Esophagus muscularis mucosa (tissue), 4 donors: ENCODE data around the gene HOXA7.

ENCODE experiments used
- EP300 ChIP-seq: sonication (generic); formaldehyde crosslinking; IDR thresholded peaks from one replicate; pipeline ENCODE4 v1.6.1; 2017; ENCODE audit warnings: antibody characterized with exemption
- POLR2A ChIP-seq: fragments of 450-650 bp; IDR thresholded peaks from one replicate; pipeline ENCODE4 v1.6.1; 2017; ENCODE audit warnings: antibody characterized with exemption, moderate library complexity, mild to moderate bottlenecking, low read depth
- TF ChIP-seq, protein P1 (sequence below), 3 experiments: fragments of 200-600 bp in 2 of 3; fragments of 450-650 bp in 1 of 3; sonication (generic) in 2 of 3; IDR thresholded peaks; one replicate each; pipeline ENCODE4 v1.5.1; 2017 to 2019; ENCODE audit warnings: antibody characterized with exemption in 3 of 3, mild to moderate bottlenecking in 2 of 3, moderate library complexity in 1 of 3

DNA sequence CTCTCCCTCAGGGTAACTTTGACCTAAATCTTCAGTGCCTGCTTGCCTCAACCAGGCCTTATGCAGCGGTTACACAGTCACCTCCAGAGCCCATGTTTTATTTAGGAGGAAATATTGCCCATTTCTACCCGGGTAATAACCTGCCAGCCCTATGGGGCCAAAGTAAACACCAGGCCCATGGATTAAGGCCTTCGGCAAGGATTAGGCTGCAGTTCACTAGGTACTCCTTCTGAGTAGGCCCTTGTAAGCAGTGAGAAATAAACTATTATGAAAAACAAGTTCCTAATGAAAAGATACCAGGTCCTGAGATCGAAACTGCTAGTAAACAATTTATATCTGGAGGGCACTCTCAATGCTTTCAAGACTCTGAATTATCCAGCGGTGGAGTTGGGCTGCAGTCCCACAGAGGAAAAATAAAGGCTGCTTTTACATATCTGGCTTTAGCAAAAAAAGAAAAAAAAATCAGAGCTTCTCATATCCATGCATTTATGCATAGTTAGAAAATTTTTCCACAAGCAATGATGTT, 21.4 kb upstream of the HOXA7 start:
- no peak for TF ChIP-seq EP300
- TF ChIP-seq, protein P1, sequence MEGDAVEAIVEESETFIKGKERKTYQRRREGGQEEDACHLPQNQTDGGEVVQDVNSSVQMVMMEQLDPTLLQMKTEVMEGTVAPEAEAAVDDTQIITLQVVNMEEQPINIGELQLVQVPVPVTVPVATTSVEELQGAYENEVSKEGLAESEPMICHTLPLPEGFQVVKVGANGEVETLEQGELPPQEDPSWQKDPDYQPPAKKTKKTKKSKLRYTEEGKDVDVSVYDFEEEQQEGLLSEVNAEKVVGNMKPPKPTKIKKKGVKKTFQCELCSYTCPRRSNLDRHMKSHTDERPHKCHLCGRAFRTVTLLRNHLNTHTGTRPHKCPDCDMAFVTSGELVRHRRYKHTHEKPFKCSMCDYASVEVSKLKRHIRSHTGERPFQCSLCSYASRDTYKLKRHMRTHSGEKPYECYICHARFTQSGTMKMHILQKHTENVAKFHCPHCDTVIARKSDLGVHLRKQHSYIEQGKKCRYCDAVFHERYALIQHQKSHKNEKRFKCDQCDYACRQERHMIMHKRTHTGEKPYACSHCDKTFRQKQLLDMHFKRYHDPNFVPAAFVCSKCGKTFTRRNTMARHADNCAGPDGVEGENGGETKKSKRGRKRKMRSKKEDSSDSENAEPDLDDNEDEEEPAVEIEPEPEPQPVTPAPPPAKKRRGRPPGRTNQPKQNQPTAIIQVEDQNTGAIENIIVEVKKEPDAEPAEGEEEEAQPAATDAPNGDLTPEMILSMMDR (IDR thresholded peaks at IDR 0.05), result no peak
- no peak for TF ChIP-seq POLR2A
